ENCODE data around the gene ALG11.
"Not testable (repeated sequence)": the region's sequence is repeated elsewhere in the genome, so short reads cannot be mapped to it uniquely, and the experiment has no call there.

The ALG11 gene

GRCh38 chr13:51981355-51981754, 30.8 kb upstream of the ALG11 start:
- no peak for ATAC-seq (replicated peaks; ENCODE audit: extremely low read depth, poor library complexity, severe bottlenecking)
- no peaks in the 10 kb centered on the region for H3K4me1 Mint-ChIP-seq
- no peak overlapping the region for H3K4me3 Mint-ChIP-seq

GRCh38 chr13:51983292-51983691, 28.9 kb upstream of the ALG11 start:
- not testable (repeated sequence) for ATAC-seq (replicated peaks; ENCODE audit: extremely low read depth, poor library complexity, severe bottlenecking); H3K9me3 Mint-ChIP-seq; DNase-seq (ENCODE audit: low spot score in 2 of 2); H3K27ac Mint-ChIP-seq (ENCODE audit: low read depth); H3K36me3 Mint-ChIP-seq (ENCODE audit: insufficient read depth); H3K4me1 Mint-ChIP-seq; H3K4me3 Mint-ChIP-seq
- H3K27me3 Mint-ChIP-seq: peaks cover 47% of the 10 kb centered on the region

More at GRCh38 chr13:51981355-51981754, 30.8 kb upstream of the ALG11 start:
- Mint-ChIP-seq H3K27me3 (peaks cover 32% of the 10 kb centered on the region), H3K27ac (ENCODE audit: low read depth) (no peak overlapping the region), H3K36me3 (ENCODE audit: insufficient read depth) (no peaks in the 10 kb centered on the region), H3K9me3 (no peaks in the 10 kb centered on the region)
- DNase-seq (ENCODE audit: low spot score in 2 of 2): no peak

GRCh38 chr13:51984904-51985303, 27.3 kb upstream of the ALG11 start:
- DNase-seq (ENCODE audit: low spot score in 2 of 2); H3K27ac Mint-ChIP-seq (ENCODE audit: low read depth); ATAC-seq (replicated peaks; ENCODE audit: extremely low read depth, poor library complexity, severe bottlenecking); H3K4me3 Mint-ChIP-seq; H3K4me1 Mint-ChIP-seq; H3K36me3 Mint-ChIP-seq (ENCODE audit: insufficient read depth); H3K9me3 Mint-ChIP-seq: not testable (repeated sequence)
- peaks cover 47% of the 10 kb centered on the region for H3K27me3 Mint-ChIP-seq

GRCh38 chr13:51988988-51989618, 23.1 kb upstream of the ALG11 start:
- Mint-ChIP-seq H3K36me3 (ENCODE audit: insufficient read depth) (no peaks in the 10 kb centered on the region), H3K27ac (ENCODE audit: low read depth) (no peak overlapping the region), H3K27me3 (peaks cover 46% of the 10 kb centered on the region), H3K4me1 (no peaks in the 10 kb centered on the region), H3K9me3 (no peaks in the 10 kb centered on the region), H3K4me3 (no peak overlapping the region)
- ATAC-seq (replicated peaks; ENCODE audit: extremely low read depth, poor library complexity, severe bottlenecking) (no peak), DNase-seq (ENCODE audit: low spot score in 2 of 2) (no peak)

GRCh38 chr13:51993713-51994112, 18.5 kb upstream of the ALG11 start:
- Mint-ChIP-seq H3K27ac (ENCODE audit: low read depth) (no peak overlapping the region), H3K9me3 (no peaks in the 10 kb centered on the region), H3K27me3 (peaks cover 42% of the 10 kb centered on the region), H3K4me3 (no peak overlapping the region), H3K4me1 (no peaks in the 10 kb centered on the region), H3K36me3 (ENCODE audit: insufficient read depth) (peaks cover 2% of the 10 kb centered on the region)
- DNase-seq (ENCODE audit: low spot score in 2 of 2) (no peak), ATAC-seq (replicated peaks; ENCODE audit: extremely low read depth, poor library complexity, severe bottlenecking) (no peak)

GRCh38 chr13:51995677-51996551, 16.3 kb upstream of the ALG11 start:
- ATAC-seq (replicated peaks; ENCODE audit: extremely low read depth, poor library complexity, severe bottlenecking) (no peak), DNase-seq (ENCODE audit: low spot score in 2 of 2) (no peak)
- Mint-ChIP-seq H3K27ac (ENCODE audit: low read depth) (no peak overlapping the region), H3K36me3 (ENCODE audit: insufficient read depth) (peaks cover 2% of the 10 kb centered on the region), H3K4me1 (no peaks in the 10 kb centered on the region), H3K4me3 (no peak overlapping the region), H3K9me3 (no peaks in the 10 kb centered on the region), H3K27me3 (peaks cover 56% of the 10 kb centered on the region)

GRCh38 chr13:51996641-51997040, 15.6 kb upstream of the ALG11 start:
- no peak for ATAC-seq (replicated peaks; ENCODE audit: extremely low read depth, poor library complexity, severe bottlenecking)
- H3K9me3 Mint-ChIP-seq: no peaks in the 10 kb centered on the region
- H3K4me1 Mint-ChIP-seq: no peaks in the 10 kb centered on the region

GRCh38 chr13:51997186-51997585, 15.0 kb upstream of the ALG11 start:
- Mint-ChIP-seq H3K27me3 (peaks cover 50% of the 10 kb centered on the region), H3K4me3 (no peak overlapping the region), H3K27ac (ENCODE audit: low read depth) (no peak overlapping the region), H3K4me1 (no peaks in the 10 kb centered on the region), H3K9me3 (no peaks in the 10 kb centered on the region), H3K36me3 (ENCODE audit: insufficient read depth) (peaks cover 2% of the 10 kb centered on the region)
- DNase-seq (ENCODE audit: low spot score in 2 of 2) (no peak), ATAC-seq (replicated peaks; ENCODE audit: extremely low read depth, poor library complexity, severe bottlenecking) (no peak)

More at GRCh38 chr13:51996641-51997040, 15.6 kb upstream of the ALG11 start:
- Mint-ChIP-seq H3K4me3 (no peak overlapping the region), H3K27ac (ENCODE audit: low read depth) (no peak overlapping the region), H3K36me3 (ENCODE audit: insufficient read depth) (peaks cover 2% of the 10 kb centered on the region), H3K27me3 (peaks cover 50% of the 10 kb centered on the region)
- no peak for DNase-seq (ENCODE audit: low spot score in 2 of 2)

GRCh38 chr13:51997641-51998330, 14.4 kb upstream of the ALG11 start:
- H3K9me3 Mint-ChIP-seq: no peaks in the 10 kb centered on the region
- DNase-seq (ENCODE audit: low spot score in 2 of 2) (no peak), ATAC-seq (replicated peaks; ENCODE audit: extremely low read depth, poor library complexity, severe bottlenecking) (no peak)
- H3K4me3 Mint-ChIP-seq: no peak overlapping the region
- peaks cover 2% of the 10 kb centered on the region for H3K36me3 Mint-ChIP-seq (ENCODE audit: insufficient read depth)
- no peaks in the 10 kb centered on the region for H3K4me1 Mint-ChIP-seq
- no peak overlapping the region for H3K27ac Mint-ChIP-seq (ENCODE audit: low read depth)
- H3K27me3 Mint-ChIP-seq: peaks cover 50% of the 10 kb centered on the region

GRCh38 chr13:51998723-51999509, 13.3 kb upstream of the ALG11 start:
- Mint-ChIP-seq H3K27ac (ENCODE audit: low read depth) (no peak overlapping the region), H3K4me3 (no peak overlapping the region), H3K9me3 (no peaks in the 10 kb centered on the region), H3K4me1 (no peaks in the 10 kb centered on the region), H3K36me3 (ENCODE audit: insufficient read depth) (peaks cover 2% of the 10 kb centered on the region), H3K27me3 (peaks cover 50% of the 10 kb centered on the region)
- ATAC-seq (replicated peaks; ENCODE audit: extremely low read depth, poor library complexity, severe bottlenecking) (no peak), DNase-seq (ENCODE audit: low spot score in 2 of 2) (no peak)

- peaks cover 2% of the 10 kb centered on the region for H3K36me3 Mint-ChIP-seq (ENCODE audit: insufficient read depth)
- no peaks in the 10 kb centered on the region for H3K9me3 Mint-ChIP-seq
- H3K4me1 Mint-ChIP-seq: no peaks in the 10 kb centered on the region
- no peak overlapping the region for H3K27ac Mint-ChIP-seq (ENCODE audit: low read depth)
- no peak for DNase-seq (ENCODE audit: low spot score in 2 of 2)
- H3K27me3 Mint-ChIP-seq: peaks cover 50% of the 10 kb centered on the region
- no peak for ATAC-seq (replicated peaks; ENCODE audit: extremely low read depth, poor library complexity, severe bottlenecking)
- no peak overlapping the region for H3K4me3 Mint-ChIP-seq
Measured at GRCh38 chr13:51999510-51999911, 12.7 kb upstream of the ALG11 start.

- H3K27ac Mint-ChIP-seq (ENCODE audit: low read depth): no peak overlapping the region
- DNase-seq (ENCODE audit: low spot score in 2 of 2): no peak
- ATAC-seq (replicated peaks; ENCODE audit: extremely low read depth, poor library complexity, severe bottlenecking): no peak
- no peak overlapping the region for H3K4me3 Mint-ChIP-seq
- no peaks in the 10 kb centered on the region for H3K4me1 Mint-ChIP-seq
- H3K9me3 Mint-ChIP-seq: no peaks in the 10 kb centered on the region
- H3K27me3 Mint-ChIP-seq: peaks cover 47% of the 10 kb centered on the region
- peaks cover 2% of the 10 kb centered on the region for H3K36me3 Mint-ChIP-seq (ENCODE audit: insufficient read depth)
Measured at GRCh38 chr13:51999921-52000320, 12.3 kb upstream of the ALG11 start.

Measured in central memory CD8-positive, alpha-beta T cell (primary cell).